ENCODE results near the gene FHL3.

The FHL3 gene

GRCh38 chr1:37958690-37959089 is 46.6 kb downstream of the FHL3 start:
- Mint-ChIP-seq H3K27ac (no peak overlapping the region), H3K4me1 (no peaks in the 10 kb centered on the region), H3K4me3 (no peak overlapping the region), H3K9me3 (no peaks in the 10 kb centered on the region), H3K27me3 (no peaks in the 10 kb centered on the region), H3K36me3 (peaks cover 35% of the 10 kb centered on the region)
- DNase-seq, result no peak
- CTCF ChIA-PET, result no interaction called here

- H3K4me3 Mint-ChIP-seq, result no peak overlapping the region
- no peaks in the 10 kb centered on the region for H3K4me1 Mint-ChIP-seq
- H3K27me3 Mint-ChIP-seq, result no peaks in the 10 kb centered on the region
- no peak for DNase-seq
- CTCF ChIA-PET, result no interaction called here
- no peaks in the 10 kb centered on the region for H3K9me3 Mint-ChIP-seq
- H3K27ac Mint-ChIP-seq, result peak overlapping the region; percentile 42
- peaks cover 26% of the 10 kb centered on the region for H3K36me3 Mint-ChIP-seq
Observed at GRCh38 chr1:37955685-37956084, 49.6 kb downstream of the FHL3 start.

- H3K27ac Mint-ChIP-seq, result no peak overlapping the region
- no peaks in the 10 kb centered on the region for H3K27me3 Mint-ChIP-seq
- no peak overlapping the region for H3K4me3 Mint-ChIP-seq
- H3K36me3 Mint-ChIP-seq, result peaks cover 17% of the 10 kb centered on the region
- H3K9me3 Mint-ChIP-seq, result no peaks in the 10 kb centered on the region
- H3K4me1 Mint-ChIP-seq, result no peaks in the 10 kb centered on the region
- CTCF ChIA-PET, result no interaction called here
- no peak for DNase-seq
Observed at GRCh38 chr1:37954316-37954971, 50.9 kb downstream of the FHL3 start.

- no peak overlapping the region for H3K27ac Mint-ChIP-seq
- CTCF ChIA-PET, result no interaction called here
- H3K36me3 Mint-ChIP-seq, result peaks cover 9% of the 10 kb centered on the region
- no peak for DNase-seq
- no peaks in the 10 kb centered on the region for H3K9me3 Mint-ChIP-seq
- H3K4me1 Mint-ChIP-seq, result peaks cover 2% of the 10 kb centered on the region
- H3K4me3 Mint-ChIP-seq, result no peak overlapping the region
- H3K27me3 Mint-ChIP-seq, result no peaks in the 10 kb centered on the region
Observed at GRCh38 chr1:37952738-37953137, 52.6 kb downstream of the FHL3 start.

GRCh38 chr1:37951783-37952624 is 53.3 kb downstream of the FHL3 start:
- Mint-ChIP-seq H3K4me1 (peaks cover 8% of the 10 kb centered on the region), H3K4me3 (no peak overlapping the region), H3K9me3 (no peaks in the 10 kb centered on the region), H3K36me3 (peaks cover 4% of the 10 kb centered on the region), H3K27me3 (no peaks in the 10 kb centered on the region), H3K27ac (no peak overlapping the region)
- CTCF ChIA-PET, result no interaction called here
- no peak for DNase-seq

- CTCF ChIA-PET, result no interaction called here
Observed at GRCh38 chr1:37951041-37951782, 54.1 kb downstream of the FHL3 start.

GRCh38 chr1:37949524-37950152 is 55.7 kb downstream of the FHL3 start:
- Mint-ChIP-seq H3K27me3 (no peaks in the 10 kb centered on the region), H3K4me3 (no peak overlapping the region), H3K27ac (no peak overlapping the region), H3K36me3 (no peaks in the 10 kb centered on the region), H3K4me1 (peaks cover 24% of the 10 kb centered on the region), H3K9me3 (no peaks in the 10 kb centered on the region)
- no peak for DNase-seq
- CTCF ChIA-PET, result interaction anchor here (0.9 kb wide), 1 partner anchor 27 kb away, joined by 3 read pairs; no protein-coding TSS in a partner anchor

More at GRCh38 chr1:37951041-37951782, 54.1 kb downstream of the FHL3 start:
- Mint-ChIP-seq H3K27ac (no peak overlapping the region), H3K27me3 (no peaks in the 10 kb centered on the region), H3K9me3 (no peaks in the 10 kb centered on the region), H3K4me3 (no peak overlapping the region), H3K36me3 (peaks cover 1% of the 10 kb centered on the region), H3K4me1 (peaks cover 16% of the 10 kb centered on the region)
- no peak for DNase-seq

GRCh38 chr1:37948841-37949240 is 56.5 kb downstream of the FHL3 start:
- Mint-ChIP-seq H3K27ac (no peak overlapping the region), H3K36me3 (no peaks in the 10 kb centered on the region), H3K27me3 (no peaks in the 10 kb centered on the region), H3K4me1 (peaks cover 24% of the 10 kb centered on the region), H3K4me3 (no peak overlapping the region), H3K9me3 (no peaks in the 10 kb centered on the region)
- no peak for DNase-seq
- CTCF ChIA-PET, result interaction anchor here (0.6 to 0.9 kb wide), 2 partner anchors 28 to 42 kb away, joined by 3 to 5 read pairs; no protein-coding TSS in a partner anchor

- Mint-ChIP-seq H3K27ac (no peak overlapping the region), H3K4me3 (no peak overlapping the region), H3K4me1 (peaks cover 24% of the 10 kb centered on the region), H3K27me3 (no peaks in the 10 kb centered on the region), H3K9me3 (no peaks in the 10 kb centered on the region), H3K36me3 (no peaks in the 10 kb centered on the region)
- no peak for DNase-seq
- CTCF ChIA-PET, result interaction anchor here (0.6 to 1.2 kb wide), 2 partner anchors 28 to 900 kb away, joined by 3 read pairs; no protein-coding TSS in a partner anchor
Observed at GRCh38 chr1:37948166-37948565, 57.1 kb downstream of the FHL3 start.

GRCh38 chr1:37947364-37947763 is 58.0 kb downstream of the FHL3 start:
- peaks cover 24% of the 10 kb centered on the region for H3K4me1 Mint-ChIP-seq
- no peaks in the 10 kb centered on the region for H3K9me3 Mint-ChIP-seq
- peak overlapping the region; percentile 82 for H3K27ac Mint-ChIP-seq
- CTCF ChIA-PET, result interaction anchor here (0.7 to 1.2 kb wide), 2 partner anchors 29 to 33 kb away, joined by 3 read pairs; no protein-coding TSS in a partner anchor
- peak overlapping the region; percentile 85 for H3K4me3 Mint-ChIP-seq
- no peaks in the 10 kb centered on the region for H3K36me3 Mint-ChIP-seq
- no peak for DNase-seq
- no peaks in the 10 kb centered on the region for H3K27me3 Mint-ChIP-seq

All from activated naive CD4-positive, alpha-beta T cell treated with anti-CD3 and anti-CD28 coated beads, Interleukin-2, amount 10 ng/mL, durations not matched to agents 7 days and 5 days (primary cell).